HG02678 (cell line): ENCODE data around the gene DPP9.
A peak's percentile ranks its signal among the peaks of the same experiment; 100 is the strongest.
"Not testable (repeated sequence)": the region's sequence is repeated elsewhere in the genome, so short reads cannot be mapped to it uniquely, and the experiment has no call there.

Source experiments
- ATAC-seq: cut with Tn5 transposase; IDR thresholded peaks from one replicate; pipeline ENCODE4 v1.9.1; 2021; ENCODE audit warnings: mild to moderate bottlenecking, moderate library complexity; ENCODE audit not compliant: unreplicated experiment

DPP9 gene

DNA sequence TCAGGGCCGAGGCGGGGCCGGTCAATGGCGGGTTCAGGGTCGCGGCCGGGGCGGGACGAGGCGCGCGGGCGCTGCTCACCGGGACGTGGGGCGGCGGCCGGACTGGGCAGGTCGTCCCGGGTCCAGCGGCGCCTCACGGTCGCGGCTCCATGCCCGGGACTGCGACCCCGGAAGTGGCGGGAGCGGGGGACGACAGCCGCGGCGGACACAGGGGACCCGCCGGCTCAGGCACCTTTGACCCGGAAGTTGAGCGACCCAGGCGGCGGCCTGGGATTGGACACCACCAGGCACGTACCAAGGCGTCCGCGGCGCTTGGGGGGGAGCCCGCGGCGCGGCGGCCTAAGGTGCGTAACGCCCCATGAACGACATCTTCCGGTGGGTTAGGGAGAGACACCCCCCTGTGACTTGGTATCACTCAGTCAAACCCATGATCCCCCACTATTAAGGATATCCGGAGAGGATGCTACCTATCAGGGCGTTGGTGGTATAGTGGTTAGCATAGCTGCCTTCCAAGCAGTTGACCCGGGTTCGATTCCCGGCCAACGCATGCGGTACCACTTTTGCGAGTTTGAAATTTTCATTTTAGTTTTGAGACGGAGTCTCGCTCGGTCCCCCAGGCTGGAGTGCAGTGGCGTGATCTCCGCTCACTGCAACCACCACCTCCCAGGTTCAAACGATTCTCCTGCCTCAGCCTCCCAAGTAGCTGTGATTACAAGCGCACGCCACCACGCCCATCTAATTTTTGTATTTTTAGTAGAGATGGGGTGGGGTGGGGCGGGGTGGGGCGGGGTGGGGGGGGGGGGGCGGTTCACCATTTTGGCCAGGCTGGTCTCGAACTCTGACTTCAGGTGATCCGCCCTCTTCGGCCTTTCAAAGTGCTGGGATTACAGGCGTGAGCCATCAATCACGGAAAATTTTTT, at the start of gene DPP9:
Gene DPP9 (minus strand): TSS at position 248 of the 920 bp plus-strand sequence. CDS start 3,936 bp downstream, outside the sequence.
- peak; percentile 92 for ATAC-seq

DNA sequence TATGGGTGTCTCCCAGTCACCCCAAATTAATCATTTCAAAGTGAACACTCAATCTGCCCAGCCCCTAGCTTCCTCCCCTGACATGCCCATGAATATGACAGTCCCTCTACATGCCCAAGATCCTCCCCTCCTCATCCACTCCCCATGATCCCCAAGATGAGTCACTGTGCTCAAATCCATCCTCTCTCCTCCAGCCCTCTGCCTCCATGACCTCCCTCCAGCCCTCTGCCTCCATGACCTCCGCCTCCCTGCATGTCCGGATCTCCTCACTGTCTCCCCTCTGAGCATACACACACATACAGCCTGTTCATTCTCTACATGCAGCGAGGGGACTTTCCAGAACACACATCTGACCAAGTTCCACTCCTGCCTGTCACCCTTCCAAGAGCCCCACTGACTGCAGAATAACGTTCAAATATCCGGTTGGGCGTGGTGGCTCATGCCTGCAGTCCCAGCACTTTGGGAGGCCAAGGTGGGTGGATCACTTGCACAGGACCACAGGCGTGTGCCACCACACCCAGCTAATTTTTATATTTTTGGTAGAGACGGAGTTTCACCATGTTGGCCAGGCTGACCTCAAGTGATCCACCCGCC, 49.5 kb upstream of the DPP9 start:
- no peak for ATAC-seq

DNA sequence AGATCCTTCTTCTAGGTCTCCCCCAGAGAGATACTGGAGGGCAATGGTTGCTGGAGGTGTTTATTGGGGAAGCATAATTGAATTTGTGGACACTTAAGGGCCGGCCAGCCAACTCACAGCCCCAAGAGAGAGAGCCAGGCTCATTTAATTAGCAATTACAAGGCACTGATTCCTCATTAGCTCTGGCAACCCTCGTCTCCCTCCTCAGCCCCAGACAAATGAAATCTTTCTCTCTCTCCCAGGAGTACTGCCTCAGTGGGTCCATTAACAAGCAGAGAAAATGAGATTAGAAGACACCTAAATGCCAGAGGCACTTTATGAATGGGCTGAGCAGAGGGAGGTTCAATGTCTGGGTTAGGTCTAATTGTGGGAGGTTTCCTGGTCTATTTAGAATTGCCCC, 48.9 kb upstream of the DPP9 start:
- ATAC-seq, result no peak

DNA sequence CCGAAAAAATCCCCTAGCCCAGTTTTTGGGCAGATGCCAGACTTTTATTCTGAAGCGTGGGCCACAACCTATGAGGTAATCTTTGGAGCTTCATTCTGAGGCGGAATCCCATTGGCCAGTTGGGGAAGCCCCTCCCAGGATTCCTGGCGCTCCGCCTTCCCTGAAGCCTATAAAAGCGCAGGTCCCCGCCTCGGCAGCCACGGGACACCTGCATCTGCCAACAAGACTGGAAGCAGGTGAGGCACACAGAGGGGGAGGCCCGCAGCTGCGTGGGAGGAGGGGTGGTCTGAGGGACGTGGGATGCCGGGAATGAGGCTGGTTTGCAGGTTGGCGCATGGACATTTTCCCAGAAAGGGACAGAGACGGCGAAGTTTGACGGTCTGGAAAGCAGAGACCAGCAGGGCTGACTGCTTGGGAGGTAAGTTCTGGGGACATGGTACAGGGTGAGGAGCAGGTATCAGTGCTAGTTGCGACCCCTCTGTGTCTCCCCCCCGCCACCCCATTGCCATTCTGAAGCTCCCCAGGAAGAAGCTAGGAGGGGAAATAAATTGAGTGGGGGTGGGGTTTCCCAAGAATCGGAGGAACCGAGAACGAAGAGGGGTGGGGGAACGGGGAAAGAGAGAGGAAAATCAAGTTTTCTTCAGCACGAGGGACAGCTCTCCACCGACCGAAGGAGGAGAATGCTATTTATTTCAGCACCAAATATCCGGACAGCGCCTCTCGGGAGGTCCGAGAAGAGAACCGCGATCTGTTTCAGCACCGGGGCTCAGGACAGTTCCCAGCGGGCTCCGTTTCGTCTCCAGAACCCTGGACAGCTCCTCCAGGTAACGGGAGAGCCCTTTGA, 45.5 kb upstream of the DPP9 start:
- no peak for ATAC-seq

DNA sequence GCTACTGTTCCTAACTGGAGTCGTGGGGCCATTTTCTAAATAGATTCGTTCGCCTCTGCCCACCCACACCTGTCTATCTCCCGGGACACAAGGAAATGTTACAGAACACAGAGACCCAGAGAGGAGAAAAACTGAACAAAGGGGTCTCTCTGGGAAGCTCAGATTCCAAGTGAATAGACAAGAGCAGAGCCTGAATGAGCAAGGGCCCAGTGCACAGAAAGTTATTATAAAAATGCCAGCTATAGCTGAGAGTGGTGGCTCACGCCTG, 40.7 kb upstream of the DPP9 start:
- no peak for ATAC-seq

DNA sequence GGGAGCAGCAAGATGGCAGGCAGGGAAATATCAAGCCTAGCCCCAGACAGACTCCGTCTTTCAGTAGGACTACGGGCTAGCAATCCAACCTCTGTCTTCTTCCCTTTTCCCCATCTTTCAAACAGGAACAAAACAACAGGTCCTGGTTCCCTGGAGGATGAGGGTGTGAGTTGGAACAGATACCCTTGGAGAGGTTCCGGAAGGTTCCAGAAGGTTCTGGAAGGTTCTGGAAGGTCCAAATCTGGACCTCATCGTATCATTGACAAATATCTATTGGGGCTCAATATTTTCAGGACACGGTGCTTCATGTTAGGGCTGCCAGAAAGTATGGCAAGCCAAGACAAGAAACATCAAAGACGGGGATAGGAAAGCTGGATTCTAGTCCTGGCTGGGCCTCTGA, 39.4 kb upstream of the DPP9 start:
- no peak for ATAC-seq

DNA sequence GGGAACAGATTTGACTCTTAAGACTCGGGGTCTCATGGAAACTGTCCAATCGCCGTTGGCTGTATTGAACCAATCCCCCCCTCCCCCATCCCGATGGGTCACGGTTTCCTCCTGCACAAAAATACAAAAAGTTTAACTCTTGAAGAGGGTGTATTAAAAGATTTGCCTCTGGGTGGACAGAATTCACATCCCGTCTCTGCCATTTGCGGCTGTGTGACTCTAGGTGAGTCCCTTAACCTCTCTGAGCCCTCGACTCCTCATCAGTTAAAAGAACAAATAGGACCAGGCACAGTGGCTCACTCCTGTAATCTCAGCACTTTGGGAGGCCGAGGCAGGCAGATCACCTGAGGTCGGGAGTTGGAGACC, 36.6 kb upstream of the DPP9 start:
- no peak for ATAC-seq

DNA sequence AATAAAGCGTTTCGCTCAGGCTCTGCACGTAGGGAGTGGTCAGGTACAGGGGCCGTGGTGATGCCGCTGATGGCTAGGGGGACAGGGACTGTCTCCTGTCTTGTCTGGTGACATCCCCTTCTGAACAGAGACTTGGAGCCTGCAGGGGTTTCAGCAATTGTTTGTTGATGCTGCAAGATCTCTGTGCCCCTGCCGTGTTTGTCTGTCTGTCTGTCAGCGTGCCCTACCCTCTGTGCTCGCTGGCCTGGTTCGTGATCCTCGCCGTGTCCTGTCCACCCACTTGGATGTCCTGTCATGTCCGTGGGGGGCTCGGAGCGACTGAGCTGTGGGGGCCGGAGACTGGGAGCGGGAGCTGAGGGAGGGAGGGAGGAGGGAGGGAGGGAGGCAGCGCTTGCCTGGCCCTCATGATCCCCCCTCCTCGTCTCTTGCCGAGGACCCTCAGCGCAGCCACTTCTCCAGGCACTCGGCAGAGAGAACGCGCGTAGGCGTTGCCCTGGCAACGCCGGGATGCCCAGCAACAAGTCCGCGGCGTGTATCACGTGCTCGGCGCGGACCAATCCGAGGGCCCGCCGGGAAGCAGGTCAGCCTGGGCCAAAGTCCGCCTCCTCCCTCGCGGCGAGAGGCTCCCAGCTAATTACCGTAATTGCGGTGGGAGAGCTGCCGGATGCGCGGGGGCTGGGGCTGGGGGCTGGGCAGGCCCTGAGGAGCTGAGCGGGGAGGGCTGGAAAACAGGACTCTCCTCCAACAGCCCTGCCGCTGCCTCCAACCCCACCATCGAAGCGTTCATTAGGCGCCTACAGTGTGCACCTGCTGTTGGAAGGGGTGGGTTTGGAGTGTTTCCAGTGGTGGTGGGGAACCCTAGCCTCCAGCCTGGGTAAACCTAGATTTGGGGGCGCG, 36.0 kb upstream of the DPP9 start:
- ATAC-seq, result peak; percentile 73

DNA sequence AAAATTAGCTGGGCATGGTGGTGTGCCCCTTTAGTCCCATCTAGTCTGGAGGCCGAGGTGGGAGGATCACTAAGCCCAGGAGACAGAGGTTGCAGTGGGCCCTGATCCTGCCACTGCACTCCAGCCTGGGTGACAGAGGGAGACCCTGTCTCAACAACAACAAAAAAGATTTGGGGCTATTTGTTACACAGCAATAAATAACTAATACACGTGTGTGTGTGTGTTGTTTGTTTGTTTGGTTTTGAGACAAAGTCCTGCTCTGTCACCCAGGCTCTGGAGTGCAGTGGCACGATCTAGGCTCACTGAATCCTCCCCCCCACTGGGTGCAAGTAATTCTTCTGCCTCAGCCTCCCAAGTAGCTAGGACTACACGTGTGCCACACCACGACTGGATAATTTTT, 35.0 kb upstream of the DPP9 start:
- no peak for ATAC-seq

DNA sequence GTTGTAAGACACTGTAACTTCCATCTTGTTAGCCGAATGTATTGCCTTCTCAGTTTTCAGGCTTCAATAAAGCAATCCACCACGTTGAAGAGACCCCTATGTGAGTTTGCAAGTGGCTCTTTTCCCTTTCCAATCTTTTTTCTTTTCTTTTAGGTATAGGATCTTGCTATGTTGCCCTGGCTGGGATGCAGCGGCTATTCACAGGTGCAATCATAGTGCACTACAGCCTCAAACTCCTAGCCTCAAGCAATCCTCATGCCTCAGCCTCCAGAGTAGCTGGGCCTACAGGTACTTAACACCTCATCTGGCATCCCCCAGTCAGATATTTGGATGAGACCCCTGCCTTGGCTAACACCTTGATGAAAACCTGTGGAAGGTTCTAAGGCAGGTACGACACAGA, 34.4 kb upstream of the DPP9 start:
- ATAC-seq, result no peak

DNA sequence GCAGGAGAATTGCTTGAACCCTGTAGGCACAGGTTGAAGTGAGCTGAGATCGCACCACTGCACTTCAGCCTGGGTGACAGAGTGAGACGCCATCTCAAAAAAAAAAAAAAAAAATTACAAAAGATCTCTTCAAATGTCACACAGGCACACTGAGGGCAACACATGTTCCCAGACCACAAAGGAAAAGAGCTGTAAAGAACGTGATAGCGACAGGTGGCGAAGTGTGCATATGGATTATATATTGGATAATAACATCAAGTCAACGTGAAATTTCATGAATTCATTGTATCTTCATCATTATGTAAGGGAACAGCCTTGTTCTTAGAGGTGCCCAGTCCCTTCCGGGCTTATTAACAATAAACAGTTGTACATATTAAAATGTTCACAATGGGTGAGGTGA, 31.8 kb upstream of the DPP9 start:
- no peak for ATAC-seq

DNA sequence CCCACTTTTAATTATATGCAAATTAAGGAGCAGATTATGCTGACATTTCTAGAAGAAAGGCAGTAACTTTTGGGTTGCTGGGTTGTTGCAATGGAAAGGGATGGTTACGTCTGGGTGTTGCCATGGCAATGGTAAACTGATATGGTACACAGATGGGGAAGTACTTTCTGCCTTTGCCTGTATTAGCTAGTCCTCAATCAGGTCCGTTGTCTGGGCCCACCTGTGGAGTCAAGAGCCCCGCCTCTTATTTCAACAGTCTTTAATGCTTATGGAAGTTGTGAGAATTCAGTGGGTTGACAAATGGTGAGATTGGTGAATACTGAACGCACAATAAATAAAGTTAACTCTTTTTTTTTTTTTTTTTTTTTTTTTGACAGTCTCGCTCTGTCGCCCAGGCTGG, 30.6 kb upstream of the DPP9 start:
- ATAC-seq, result no peak

DNA sequence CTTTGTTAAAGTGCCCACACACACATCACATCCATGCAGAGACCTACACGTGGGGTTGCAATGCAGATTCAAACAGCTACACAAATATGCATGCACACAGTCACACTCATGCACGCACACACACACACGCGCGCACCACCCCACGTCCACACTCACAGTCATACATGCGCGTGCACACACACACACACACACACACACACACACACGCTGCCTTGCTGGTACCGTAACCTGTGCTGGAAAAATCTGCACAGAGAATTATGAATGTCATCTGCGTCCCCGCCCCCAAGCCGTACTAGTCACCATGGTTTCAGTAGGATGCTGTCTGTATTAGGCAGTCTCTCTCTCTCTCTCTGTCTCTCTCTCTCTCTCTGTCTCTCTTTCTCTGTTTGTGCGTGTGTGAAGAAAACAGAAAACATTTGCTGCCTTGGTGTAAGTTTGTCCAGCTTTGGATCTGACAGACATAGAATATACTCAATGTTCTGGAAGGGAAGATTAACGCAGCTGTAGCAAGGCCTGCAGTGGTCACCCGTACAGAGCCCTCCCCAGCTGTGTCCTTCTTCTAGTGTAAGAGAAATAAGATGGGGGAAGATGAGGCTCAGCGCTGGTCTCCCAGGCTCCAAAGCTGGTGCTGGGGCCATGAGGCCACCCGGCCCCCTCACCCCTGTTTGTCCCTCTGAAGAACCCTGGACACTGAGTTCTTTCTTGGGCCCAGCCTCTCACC, 26.4 kb upstream of the DPP9 start:
- no peak for ATAC-seq

DNA sequence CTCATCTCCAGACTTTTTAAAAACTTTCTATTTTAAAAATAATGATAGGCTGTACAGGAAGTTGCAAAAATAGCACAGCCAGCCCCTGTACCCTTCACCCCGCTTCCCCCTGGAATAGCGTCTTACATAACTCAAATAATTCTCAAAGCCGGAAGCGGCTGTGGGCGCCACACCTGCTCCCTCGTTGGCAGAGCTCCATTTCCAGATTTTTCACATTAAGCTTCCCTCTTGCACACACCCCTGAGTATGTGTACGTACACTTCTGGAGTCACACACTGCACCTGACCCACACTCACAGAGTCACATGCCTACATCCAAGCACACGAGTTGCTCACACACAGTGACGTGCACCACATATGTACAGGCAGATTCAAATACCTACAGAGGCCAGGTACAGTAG, 24.9 kb upstream of the DPP9 start:
- ATAC-seq, result no peak

DNA sequence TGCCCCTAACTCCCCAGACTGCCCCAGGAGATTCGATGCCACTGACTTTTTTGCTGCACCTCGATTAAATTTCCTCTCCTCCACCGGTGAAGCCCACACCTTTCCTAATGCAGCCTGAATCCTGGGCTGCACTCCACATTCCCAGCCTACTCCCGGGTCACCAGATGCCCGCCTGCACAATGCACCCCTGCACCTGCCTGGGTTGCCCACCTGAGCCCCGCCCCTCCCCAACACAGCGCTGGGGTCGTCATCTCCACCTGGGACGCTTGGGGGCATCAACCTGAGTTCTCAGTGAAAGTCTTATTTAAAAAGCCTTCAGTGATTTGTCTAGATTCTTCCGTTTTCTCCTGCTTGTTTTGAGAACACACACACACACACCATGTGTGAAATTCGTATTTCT, 24.5 kb upstream of the DPP9 start:
- no peak for ATAC-seq

DNA sequence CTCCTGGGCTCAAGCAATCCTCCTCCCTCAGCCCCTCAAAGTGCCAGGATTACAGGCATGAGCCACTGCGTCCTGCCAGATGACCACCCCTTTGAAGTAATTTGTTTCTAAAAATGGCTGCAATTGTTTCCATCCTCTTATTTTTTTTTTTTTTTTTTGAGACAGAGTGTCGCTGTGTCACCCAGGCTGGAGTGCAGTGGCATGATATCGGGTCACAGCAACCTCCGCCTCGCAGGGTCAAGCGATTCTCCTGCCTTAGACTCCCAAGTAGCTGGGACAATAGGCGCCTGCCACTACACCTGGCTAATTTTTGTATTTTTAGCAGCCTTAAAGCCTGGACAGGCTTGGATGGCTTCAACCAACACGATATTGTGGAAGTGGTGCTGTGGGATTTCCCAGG, 22.3 kb upstream of the DPP9 start:
- ATAC-seq, result no peak

DNA sequence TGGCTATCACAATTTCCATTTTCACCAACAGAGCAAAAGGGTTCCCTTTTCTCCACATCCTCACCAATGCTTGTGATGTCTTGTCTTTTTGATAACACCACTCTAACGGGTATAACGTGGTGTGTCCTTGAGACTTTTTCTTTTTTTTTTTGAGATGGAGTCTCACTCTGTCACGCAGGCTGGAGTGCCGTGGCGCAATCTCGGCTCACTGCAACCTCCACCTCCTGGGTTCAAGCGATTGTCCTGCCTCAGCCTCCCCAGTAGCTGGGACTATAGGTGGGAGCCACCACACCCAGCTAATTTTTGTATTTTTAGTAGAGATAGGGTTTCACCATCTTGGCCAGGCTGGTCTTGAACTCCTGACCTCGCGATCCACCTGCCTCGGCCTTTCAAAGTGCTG, 21.5 kb upstream of the DPP9 start:
- ATAC-seq, result not testable (repeated sequence)

DNA sequence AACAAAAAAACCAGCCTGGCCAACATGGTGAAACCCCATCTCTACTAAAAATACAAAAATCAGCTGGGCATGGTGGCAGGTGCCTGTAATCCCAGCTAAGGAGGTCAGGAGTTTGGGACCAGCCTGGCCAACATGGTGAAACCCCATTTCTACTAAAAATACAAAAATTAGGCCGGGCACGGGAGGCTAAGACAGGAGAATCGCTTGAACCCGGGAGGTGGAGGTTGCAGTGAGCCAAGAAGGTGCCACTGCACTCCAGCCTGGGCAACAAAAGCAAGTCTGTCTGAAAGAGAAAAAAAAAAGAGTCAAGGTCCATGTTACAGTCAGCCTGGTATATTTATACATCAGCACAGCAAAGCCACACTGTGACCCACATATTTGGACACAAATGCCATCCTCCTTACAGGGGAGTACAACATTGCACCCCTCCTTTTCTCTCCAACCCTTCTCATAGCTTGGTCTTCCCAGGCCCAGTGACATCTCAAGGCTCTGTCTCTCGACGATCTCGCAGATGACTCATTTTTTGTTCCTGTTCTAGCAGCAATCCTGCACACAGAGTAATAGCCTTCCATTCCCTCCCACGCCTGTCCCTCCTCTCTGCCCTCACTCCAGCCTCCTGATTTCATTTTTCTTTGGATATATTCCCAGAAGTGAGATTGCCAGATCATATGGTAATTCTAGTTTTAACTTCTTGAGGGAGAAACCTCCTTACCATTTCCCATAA, 21.0 kb upstream of the DPP9 start:
- no peak for ATAC-seq
